Activated B cell treated with CpG ODN at 0.5 μM for 24 hours (primary cell): ENCODE measurements around the gene TMEM158. TPM values are rescaled to one million over a fixed set of nuclear protein-coding genes. Genes with fewer than 3 reads are reported as not detected.

Experiments used
- ATAC-seq: fragments of 200-7000 bp; cut with Tn5 transposase; one replicate; pipeline ENCODE4 v1.10.0; 2021; ENCODE audit warnings: low read depth, mild to moderate bottlenecking, moderate library complexity
- CTCF ChIA-PET: fragments of 350-600 bp; sonication (Branson Sonifier 250); formaldehyde crosslinking; loops from one replicate; lab custom pipeline; 2021; ENCODE audit warnings: antibody characterized with exemption; lab: Charles Lee
- POLR2A ChIA-PET: fragments of 350-600 bp; sonication (Branson Sonifier 250); formaldehyde crosslinking; loops from one replicate; lab custom pipeline; 2021; ENCODE audit warnings: antibody characterized with exemption; lab: Charles Lee
- DNase-seq: peaks from one replicate; pipeline ENCODE4 v3.0.0; 2022
- H3K27ac Mint-ChIP-seq: one replicate; pipeline ENCODE4 v1.8.0; 2020; ENCODE audit warnings: mixed read lengths
- H3K27me3 Mint-ChIP-seq: one replicate; pipeline ENCODE4 v1.8.0; 2021; ENCODE audit warnings: mixed read lengths
- H3K36me3 Mint-ChIP-seq: one replicate; pipeline ENCODE4 v1.8.0; 2021; ENCODE audit warnings: low read depth, mixed read lengths
- H3K4me1 Mint-ChIP-seq: one replicate; pipeline ENCODE4 v1.8.0; 2021; ENCODE audit warnings: mixed read lengths
- H3K4me3 Mint-ChIP-seq: one replicate; pipeline ENCODE4 v1.8.0; 2020; ENCODE audit warnings: mild to moderate bottlenecking, mixed read lengths
- H3K9me3 Mint-ChIP-seq: one replicate; pipeline ENCODE4 v1.8.0; 2020; ENCODE audit warnings: mixed read lengths
- CTCF ChIP-seq: fragments of 200-600 bp; IDR thresholded peaks from one replicate; pipeline ENCODE4 v1.8.0; 2022; ENCODE audit warnings: antibody characterized with exemption, mild to moderate bottlenecking
- intact Hi-C: fragments of 100-400 bp; cut with micrococcal nuclease; formaldehyde crosslinking; loops from one replicate; pipeline ENCODE4 v1.15.1; 2024
- total RNA-seq: library from RNA; stranded (reverse); gene quantifications from 2 replicates; pipeline ENCODE4 v1.2.3, GENCODE V29; 2022

Gene TMEM158
- total RNA-seq, 1 donor from 2014 or later = 0.13 TPM

DNA sequence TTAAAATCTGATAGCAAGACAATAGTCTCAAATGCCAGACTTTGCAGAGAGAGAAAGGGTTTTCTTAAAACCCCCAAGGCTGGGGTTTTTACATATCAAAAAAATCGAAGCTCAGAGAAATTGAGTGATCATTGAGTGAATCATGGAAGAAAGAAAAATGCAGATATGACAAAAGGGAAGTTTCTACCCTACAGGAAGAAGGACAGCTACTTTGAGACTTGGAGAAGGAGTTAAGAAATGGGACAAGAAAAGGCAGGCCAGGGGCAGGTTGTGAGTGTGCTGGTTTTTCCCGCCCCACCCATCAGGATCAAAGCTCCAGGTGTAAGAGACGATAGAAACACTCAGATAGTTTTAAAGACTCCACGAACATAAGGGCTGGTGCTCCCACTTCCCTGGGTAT, 18.6 kb downstream of the TMEM158 start:
- Mint-ChIP-seq H3K27me3 (peaks cover 22% of the 10 kb centered on the region), H3K27ac (no peak overlapping the region), H3K36me3 (no peaks in the 10 kb centered on the region), H3K9me3 (no peaks in the 10 kb centered on the region), H3K4me3 (no peak overlapping the region), H3K4me1 (no peaks in the 10 kb centered on the region)
- ChIA-PET CTCF (interaction anchor here (2.4 kb wide), 1 partner anchor 166 kb away, joined by 7 read pairs; no protein-coding TSS in a partner anchor), POLR2A (no interaction called here)
- intact Hi-C loops = no loop called here
- TF ChIP-seq CTCF = no peak
- DNase-seq (no peak), ATAC-seq (no peak)

- no peaks in the 10 kb centered on the region for H3K36me3 Mint-ChIP-seq
- no peaks in the 10 kb centered on the region for H3K9me3 Mint-ChIP-seq
- DNase-seq (no peak), ATAC-seq (no peak)
- intact Hi-C loops = no loop called here
- CTCF ChIA-PET = no interaction called here
- H3K4me3 Mint-ChIP-seq = no peak overlapping the region
- no peak overlapping the region for H3K27ac Mint-ChIP-seq
- no peak for TF ChIP-seq CTCF
- H3K4me1 Mint-ChIP-seq = no peaks in the 10 kb centered on the region
- peaks cover 12% of the 10 kb centered on the region for H3K27me3 Mint-ChIP-seq
- POLR2A ChIA-PET = no interaction called here
These were observed 21.0 kb downstream of the TMEM158 start for GRCh38 chr3:45205126-45205525.

DNA sequence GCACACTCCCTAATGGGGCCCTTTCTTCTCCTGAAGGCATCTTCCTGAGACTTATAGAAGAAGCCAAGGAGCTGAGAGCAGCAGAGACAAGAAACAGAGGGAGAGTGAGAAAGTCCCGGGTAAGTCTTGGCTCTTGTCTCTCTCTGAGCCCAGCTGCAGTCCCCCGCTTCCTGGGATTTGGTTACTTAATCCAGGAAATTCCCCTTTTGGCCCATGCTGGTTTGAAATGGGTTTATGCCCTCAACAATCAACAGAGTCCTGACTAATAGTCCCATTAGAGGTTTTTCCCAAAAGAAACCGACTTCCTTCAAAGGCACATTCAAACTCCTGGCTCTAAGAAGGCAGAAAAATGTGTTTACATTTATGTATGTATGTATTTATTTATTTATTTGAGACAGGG, 22.0 kb downstream of the TMEM158 start:
- no peak for TF ChIP-seq CTCF
- Mint-ChIP-seq H3K27ac (no peak overlapping the region), H3K27me3 (peaks cover 12% of the 10 kb centered on the region), H3K36me3 (no peaks in the 10 kb centered on the region), H3K9me3 (no peaks in the 10 kb centered on the region), H3K4me3 (no peak overlapping the region), H3K4me1 (no peaks in the 10 kb centered on the region)
- CTCF ChIA-PET = no interaction called here
- ATAC-seq (no peak), DNase-seq (no peak)
- intact Hi-C loops = no loop called here
- POLR2A ChIA-PET = no interaction called here

- no peak for TF ChIP-seq CTCF
- Mint-ChIP-seq H3K27ac (no peak overlapping the region), H3K27me3 (peaks cover 22% of the 10 kb centered on the region), H3K9me3 (no peaks in the 10 kb centered on the region), H3K4me1 (no peaks in the 10 kb centered on the region), H3K36me3 (no peaks in the 10 kb centered on the region), H3K4me3 (no peak overlapping the region)
- DNase-seq = no peak
- no peak for ATAC-seq
- intact Hi-C loops = no loop called here
- ChIA-PET POLR2A (no interaction called here), CTCF (no interaction called here)
These were observed 26.0 kb downstream of the TMEM158 start for GRCh38 chr3:45199837-45200648.

GRCh38 chr3:45198264-45199260, 27.5 kb downstream of the TMEM158 start:
- H3K36me3 Mint-ChIP-seq = no peaks in the 10 kb centered on the region
- TF ChIP-seq CTCF = no peak
- ATAC-seq (no peak), DNase-seq (no peak)
- no peaks in the 10 kb centered on the region for H3K9me3 Mint-ChIP-seq
- no peaks in the 10 kb centered on the region for H3K4me1 Mint-ChIP-seq
- ChIA-PET CTCF (no interaction called here), POLR2A (no interaction called here)
- no peak overlapping the region for H3K4me3 Mint-ChIP-seq
- H3K27me3 Mint-ChIP-seq = peaks cover 19% of the 10 kb centered on the region
- no peak overlapping the region for H3K27ac Mint-ChIP-seq
- intact Hi-C loops = no loop called here
